Stimulated activated CD8-positive, alpha-beta memory T cell treated with anti-CD3 and anti-CD28 coated beads, Interleukin-4, amount 100 ng/mL, for 48 hours (primary cell): ENCODE measurements around the gene AUTS2.

Experiments used
- DNase-seq: peaks from one replicate; pipeline ENCODE4 v3.0.0-alpha.2; 2020

AUTS2 gene

DNA sequence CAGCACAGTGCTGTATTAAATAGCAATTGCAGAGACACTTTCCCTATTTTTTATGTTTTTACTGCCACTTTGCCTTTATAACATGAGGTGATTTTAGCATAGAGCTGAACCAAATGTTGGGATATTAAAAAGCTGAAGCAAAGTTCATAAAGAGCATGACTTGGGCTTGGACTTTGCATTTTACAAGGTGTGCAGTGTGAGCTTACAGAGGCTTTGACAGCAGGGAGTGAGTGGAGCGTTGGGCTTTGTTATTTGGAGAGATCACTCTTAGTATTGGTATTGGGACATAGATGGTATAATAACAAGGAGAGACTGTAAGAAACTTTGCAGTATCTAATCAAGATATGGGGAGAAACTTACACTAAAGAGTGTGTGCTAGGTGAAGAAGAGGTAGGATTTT, 449.1 kb downstream of the AUTS2 start:
- DNase-seq, result no peak

DNA sequence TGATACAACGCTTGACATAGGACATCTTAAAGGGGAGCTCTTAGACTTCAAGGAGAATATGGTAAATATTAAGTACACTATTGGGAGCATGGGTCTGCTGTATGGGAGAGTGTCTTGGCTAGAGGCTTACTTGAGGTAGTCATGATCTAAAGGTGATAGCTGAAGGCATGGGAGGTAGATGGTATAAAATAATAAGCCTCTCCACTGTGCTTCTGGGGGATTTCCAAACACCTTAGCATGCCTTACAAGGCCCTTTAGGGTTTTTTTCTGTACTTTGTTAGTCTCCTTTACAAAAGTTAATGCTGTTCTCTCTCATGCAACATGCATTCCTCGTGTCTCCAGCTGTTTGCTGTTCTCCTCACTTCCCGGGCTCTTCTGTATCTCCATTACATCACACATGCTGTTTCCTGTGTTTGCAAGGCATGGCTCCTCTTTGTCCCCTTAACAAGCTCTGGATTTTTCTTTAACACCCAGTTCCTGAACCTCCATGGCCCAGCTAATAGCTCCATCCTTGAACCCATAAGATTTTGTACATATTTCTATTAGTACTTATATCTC, 449.7 kb downstream of the AUTS2 start:
- no peak for DNase-seq

DNA sequence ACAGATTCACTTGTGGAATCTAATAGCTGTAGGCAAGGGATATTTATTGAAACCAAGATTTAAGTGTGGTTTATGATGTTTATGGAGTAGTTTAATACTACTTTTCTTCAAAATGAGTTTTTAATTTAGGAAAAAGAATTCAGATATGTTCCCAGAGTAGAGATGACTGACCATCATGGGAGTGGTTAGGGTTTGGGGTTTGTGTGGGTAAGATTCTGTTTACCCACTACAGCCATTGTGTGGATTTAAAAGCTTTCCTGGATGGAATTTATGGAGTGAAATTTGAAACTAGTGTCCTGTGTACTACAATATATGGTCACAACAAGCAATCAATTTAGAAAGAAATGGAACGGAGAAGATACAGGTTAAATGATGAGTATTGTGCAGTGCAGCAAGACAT, 453.5 kb downstream of the AUTS2 start:
- DNase-seq, result no peak

DNA sequence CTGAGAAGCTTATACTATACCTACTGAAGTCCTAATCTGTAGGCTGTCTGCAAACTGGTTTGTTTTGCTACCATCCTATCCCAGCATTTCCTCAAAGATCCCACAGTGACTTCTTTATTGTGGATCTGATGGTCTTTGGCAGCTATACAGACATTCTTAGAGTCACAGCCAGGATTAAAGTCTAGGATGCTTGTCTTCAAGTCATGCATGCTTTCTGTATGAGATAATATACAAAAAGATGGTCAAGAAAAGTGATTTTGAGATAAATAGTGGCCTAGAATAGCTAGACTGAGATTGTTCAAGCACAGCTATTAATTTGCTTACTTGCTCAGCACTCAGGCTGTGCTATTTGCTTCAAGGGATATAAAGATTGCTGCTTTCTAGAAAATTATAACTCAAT, 454.4 kb downstream of the AUTS2 start:
- DNase-seq, result no peak

DNA sequence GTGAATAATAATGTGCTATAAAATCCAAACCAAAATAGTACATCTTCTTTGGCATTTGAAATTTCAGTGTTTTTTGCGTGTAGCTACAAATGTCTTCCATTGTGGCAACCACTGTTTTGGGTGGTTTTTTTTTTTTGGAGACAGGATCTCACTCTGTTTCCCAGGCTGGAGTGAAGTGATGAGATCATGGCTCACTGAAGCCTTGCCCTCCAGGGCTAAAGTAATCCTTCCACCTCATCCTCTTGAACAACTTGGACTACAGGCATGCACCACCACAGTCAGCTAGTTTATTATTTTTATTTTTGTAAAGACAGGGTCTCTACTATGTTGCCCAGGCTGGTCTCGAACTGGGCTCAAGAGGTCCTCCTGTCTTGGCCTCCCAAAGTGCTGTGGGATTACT, 455.1 kb downstream of the AUTS2 start:
- DNase-seq, result no peak

DNA sequence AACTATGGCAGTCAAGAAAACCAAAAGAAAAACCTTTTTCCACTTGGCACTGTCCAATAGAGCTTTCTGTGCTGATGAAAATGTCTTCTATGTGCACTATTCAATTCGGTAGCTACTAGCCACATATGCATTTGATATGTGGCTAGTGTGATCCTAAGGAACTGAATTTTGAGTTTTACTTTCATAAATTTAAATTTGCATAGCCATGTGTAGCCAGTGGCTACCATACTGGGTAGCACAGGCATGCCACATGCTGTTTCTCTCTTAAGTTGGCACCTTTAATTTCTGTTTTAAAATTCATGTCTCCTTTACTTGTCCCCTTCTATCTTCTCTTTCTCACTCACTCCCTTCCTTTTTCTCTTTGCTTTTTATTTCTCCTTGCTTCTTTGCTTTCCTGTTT, 455.7 kb downstream of the AUTS2 start:
- DNase-seq, result no peak

DNA sequence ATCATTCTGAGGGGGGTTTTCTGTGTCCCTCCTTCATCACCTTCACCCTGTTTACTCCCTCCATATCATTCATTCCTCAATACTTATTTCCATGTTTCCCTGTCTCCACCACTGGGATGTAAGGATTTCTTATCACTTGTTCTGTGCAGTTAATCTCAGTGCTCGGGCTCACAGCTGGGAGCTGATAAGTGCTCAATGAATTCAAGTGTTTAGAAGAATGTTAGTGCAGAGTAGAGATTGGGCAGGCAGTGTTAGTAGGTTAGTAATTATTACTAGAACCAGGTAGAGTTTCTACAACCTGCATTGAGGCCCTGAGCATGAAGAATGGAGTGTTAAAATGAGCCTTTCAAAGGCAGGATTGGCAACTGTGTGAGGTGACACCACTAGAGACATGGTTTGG, 458.1 kb downstream of the AUTS2 start:
- DNase-seq, result no peak

DNA sequence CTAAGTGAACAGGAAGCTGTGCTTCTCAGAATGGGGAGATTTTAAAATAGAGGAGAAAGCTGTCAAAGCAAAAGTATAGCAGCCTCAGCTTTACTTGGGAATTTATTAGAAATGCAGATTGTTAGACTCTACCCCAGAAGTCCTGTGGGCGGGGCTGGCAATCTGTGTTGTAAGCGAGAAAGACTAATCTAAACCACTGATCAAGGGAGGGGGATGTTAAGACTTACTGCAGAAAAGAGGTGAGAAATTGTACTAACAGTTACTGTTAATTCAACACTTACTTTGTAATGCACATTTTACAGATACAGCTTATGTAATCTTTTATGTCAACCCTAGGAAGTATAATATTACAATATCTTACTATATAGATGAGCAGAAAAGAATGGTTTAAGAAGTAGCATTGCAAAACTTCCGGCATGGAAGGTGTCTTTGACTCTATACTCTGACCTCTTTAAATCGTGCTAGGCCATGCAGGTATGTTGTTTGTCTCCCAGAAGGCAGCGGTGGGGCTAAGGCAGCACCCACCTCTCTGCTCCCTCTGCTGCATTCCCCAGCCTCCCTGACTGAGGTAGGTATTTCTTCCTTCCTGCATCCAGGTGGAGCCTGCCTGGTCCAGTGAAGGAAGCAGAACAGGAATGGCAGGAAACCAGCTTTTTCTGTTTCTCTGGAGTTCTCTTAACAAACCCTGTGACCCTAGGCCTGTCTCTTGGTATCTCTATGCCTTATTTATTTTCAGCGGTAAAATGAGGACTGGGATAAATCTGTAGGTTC, 462.2 kb downstream of the AUTS2 start:
- DNase-seq, result no peak

DNA sequence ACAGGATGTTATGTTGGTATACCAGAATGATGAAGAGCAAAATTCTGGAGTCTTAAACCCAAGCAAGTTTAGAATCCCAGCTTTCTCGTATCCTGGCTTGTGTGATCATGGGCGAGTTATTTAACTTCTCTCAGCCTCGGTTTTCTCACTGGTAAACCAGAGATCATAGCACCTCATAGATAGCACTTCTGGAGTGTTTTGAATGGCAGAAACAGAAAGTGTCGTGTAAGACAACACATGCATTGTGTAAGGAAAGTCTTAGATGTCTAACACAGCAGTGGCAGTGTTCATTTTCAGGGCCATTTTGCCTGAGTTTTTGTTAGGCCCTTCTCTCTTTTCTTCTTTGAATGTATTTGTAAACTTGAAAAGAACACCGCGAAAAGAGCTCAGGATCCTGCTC, 465.1 kb downstream of the AUTS2 start:
- no peak for DNase-seq

DNA sequence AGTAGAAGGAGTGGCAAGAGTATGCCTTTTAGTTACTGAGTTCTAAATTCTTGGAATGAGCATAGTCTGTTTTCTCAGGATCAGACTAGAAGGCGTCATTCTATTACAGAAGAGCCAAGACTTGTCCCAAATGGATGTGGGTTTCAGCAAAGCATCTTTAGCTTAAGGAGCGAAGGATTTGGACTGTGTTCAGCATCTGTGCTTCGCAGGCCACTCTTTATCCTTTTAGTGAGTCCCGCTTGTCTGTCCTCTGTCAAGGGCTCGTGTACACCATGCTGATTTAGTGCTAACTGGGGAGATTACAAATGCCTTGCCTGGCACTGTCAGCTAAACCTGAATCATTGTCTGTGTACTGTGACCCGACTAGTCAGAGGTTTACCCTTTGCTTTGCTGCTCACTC, 465.7 kb downstream of the AUTS2 start:
- no peak for DNase-seq

DNA sequence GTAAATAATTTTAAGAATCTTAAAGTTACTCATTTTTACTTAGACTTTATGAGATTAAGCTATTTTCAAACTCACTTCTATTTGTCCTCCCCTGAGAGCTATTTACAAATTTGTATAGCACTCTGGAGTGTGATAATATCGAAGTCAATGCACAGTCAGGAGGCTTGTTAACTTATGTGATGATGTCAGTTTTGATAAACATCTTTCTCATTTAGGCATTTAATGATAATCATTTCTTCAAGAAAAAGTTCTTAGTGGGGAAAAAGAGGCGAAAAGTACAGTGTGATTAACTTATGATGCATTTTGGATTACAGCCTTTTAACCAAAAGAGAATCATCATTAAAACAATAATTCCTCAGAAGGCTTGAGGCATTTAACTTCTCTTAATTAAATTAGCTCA, 468.6 kb downstream of the AUTS2 start:
- no peak for DNase-seq

DNA sequence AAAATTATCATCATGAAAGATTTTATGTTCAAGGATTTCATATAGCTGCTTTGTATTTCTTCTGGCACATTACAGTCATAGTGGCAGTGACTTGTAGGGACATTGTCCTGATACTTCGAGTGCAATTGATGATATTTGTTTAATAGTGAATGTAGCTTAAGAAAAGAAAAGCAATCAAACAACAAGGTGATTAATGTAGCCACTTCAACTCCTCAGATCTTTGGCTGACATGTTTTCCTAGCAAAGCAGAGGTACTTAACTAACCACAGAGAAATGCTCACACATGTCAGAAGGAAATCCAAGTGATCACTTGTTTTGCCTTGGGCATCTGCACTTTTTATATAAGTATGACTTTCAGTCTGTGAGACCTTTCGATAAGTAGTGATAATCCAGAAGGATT, 470.3 kb downstream of the AUTS2 start:
- DNase-seq, result no peak

DNA sequence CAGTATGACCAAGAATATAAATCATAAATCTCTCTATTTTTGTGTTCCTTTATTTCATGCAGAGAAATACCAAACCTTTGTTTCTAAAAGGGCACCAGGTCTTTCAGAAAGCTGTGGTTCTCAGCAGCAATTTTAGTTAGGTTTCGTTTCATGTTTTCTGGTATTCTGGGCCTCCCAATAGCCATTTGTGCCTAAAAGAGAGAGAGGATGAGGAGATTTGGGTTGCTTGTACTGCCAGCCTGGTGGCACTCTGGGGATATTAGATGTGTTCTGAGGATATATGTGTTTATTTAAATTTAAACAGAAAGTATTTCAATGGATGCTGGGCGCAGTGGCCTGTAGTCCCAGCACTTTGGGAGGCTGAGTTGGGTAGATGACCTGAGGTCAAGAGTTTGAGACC, 471.7 kb downstream of the AUTS2 start:
- DNase-seq, result no peak

DNA sequence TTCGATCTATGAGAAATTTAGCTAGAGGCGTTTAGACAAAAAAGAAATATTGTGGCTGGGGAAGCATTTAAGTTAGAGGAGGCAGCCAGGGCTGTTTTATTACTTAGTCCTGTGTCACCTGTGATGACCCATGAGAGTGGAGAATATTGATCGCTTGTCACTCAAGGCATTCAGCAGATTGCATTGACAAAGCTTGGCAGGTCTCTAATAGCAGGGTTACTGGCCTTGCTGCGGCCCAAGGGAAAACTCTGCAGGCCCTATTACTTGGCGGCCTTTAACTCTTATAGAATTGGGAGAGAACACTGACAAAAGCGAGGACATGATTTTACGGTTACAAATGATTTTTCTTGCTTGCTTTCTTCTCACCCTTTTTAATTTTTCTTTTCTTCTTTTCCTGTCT, 473.5 kb downstream of the AUTS2 start:
- no peak for DNase-seq

DNA sequence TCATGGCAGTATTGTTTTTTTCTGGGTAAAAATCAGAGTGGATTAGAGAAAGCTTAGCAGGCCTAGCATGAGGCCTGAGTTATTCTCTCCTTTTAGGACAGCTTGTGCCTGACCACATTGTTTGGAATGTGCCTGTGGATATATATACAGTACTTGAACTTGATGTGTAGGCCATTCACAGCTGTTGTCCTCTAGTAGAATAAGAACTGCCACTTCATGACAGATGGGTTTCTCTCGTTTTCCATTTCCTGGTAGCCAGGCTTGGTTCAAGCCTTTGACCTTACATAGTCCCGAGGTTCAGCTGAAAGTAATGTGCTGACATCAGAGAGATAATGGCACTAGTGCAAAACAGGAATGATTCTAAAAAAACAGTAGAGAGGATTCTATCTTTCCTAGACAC, 473.9 kb downstream of the AUTS2 start:
- no peak for DNase-seq

DNA sequence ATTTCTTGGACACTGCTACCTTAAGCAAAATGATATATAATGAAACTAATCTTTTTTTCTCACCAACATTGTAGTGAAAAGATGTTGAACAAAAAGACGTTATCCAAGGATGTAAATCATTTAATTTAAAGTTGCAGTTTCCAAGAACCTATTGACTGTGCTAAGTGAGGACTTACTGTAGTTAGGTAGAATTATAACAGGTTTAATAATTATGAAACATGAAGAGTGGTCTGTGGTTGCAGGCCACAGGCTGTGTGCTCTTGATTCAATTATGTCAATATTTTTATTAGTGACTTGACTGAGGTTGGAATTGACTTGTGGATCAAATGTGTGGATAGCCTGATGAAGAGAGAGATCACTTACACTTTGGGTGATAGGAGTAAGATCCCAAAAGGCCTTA, 478.1 kb downstream of the AUTS2 start:
- DNase-seq, result no peak

DNA sequence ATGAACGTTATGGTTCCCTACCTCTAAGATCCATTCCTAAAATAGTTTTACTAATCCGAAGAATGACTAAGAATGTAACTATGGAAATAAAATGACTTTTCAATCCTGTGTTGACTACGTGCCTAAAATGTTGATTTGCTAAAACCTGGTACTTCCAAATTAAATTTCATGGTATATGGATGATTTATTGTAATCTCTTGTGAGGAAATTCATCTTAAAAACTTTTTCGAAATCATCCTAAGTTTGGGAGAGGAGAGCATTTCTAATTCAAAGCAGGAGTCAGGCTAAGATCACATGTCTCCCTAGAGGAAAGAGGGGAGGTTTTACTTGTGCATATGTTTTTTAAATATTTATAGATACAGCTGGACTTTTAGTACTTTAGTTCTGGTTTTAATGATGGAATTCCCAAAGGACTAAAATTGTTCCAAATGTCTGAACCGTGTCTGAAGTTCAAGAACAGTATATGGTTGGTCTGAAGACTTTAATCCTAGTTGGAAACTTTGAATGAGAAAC, 483.9 kb downstream of the AUTS2 start:
- no peak for DNase-seq

DNA sequence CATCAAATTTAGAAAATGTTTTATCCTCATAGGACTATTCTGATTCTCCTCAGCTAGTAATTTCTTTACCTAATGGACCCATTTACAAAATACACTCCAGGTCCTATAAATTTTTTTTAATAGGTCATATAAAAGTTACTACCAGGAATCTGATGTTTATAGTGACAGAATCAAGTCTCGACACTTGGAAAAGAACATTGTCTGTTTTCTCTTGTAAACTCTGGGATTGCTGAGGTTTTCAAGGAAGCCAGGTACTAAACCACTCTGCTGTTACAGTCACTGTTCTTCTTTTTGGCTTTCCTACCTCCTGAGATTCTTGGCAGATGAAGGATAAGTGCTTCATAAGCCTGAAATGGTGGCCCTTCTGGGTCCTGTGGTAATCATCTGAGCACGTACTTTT, 493.1 kb downstream of the AUTS2 start:
- no peak for DNase-seq

DNA sequence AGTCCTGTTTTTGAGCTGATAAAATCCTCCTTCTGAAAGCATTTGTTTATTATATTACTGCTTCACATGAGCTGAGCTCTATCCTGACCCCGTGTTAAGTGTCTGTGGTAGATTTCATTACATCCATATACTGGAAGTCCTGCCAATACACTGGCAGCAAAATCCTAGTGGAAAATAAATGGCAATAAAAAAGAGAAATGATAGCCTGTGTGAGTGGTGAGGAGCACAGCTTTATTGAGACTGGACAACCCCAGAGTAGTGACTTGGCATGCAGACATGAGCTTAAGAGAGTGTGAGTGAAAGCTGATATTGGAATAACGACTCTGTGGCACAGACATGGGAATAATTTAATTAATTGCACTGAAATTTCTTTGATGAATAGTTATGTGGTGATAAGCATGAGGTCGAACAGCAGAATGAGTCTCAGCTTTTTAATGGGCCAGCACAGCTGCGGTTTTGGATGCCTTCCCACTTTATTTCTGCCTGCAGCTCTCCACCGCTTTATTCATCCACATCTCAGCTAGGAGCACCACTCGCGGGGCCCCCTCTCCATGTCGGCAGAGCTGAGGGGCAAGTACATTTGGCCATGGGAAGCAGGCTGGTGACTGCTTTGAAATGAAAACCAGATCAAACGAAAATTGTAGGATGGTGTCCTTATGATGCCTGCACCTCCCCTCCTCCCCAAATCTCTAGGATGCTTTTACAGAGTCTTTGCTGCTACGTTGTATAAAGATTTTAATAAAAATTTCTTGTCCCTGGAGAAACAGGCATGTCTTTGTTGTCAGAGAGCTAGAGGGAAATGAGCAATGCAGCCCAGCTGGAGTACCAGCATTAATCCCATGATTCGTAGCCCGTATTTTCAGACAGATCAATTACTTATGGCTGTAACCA, 494.3 kb downstream of the AUTS2 start:
- no peak for DNase-seq

DNA sequence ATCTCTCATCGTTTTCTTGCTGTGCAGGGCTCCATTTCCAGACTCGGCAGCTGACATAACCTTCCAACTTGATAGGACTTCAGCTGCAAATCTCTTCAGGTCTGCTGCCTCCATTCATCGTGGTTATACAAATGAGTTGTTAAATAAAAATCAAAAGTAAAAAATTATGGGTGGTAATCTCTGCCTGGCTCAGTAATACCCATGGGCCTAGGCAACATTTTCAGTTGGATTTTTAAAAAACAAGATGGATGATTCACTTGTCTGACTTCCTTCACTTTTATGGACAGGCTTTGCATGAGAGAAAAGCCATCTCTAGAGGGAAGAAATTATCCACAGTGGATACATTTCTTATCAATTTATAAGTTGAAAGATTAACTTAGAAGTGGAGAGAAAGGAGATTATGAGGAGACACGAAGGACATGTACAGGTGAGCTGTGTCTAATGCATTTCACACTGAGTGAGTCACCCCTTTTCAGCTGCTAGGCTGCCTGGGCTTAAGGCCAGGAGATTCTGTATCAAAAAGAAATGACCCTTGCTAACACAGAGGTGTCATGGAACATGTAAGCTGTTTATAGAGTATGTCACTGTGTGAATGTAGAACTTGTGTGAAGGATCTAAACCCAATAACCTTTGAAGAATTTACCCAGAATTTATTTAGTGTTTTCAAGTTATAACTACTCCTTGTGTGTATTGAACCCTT, 495.1 kb downstream of the AUTS2 start:
- DNase-seq, result no peak

DNA sequence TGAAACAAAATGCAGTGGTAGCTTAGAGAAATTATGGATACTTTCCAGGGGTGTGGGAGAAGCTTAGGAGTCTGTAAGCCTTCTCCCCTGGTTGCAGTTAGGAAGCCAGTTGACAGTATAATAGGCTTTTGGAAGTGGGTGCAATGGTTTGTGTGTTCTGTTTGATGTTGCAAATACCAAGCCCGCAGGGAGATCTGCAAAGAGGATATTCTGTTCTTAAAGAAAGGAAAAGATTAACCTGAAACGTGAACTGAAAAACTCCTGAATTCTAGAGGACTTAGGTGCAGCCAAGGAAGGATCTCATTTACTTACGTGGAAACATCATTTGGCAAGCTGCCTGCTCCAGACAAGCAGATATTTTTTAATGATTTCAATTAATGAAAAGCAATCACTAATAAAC, 496.6 kb downstream of the AUTS2 start:
- no peak for DNase-seq

DNA sequence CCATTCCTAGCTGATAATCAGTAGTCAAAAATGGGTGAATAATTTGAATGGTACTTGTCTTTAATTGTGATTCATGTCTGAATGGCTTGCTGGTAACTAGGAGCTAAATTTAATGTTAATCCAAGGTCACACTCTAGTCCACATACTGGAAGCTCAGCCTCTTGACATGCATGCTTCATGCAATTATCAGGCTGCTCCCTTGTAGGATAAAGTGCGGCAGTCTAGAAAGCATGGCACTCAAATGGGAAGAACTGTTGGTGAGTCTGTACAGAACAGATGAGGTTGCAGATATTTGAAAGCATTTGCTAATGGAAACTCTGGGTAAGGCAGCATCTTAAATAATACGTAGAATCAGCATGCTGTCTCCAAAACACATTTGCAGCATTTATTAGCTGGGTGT, 499.4 kb downstream of the AUTS2 start:
- DNase-seq, result no peak

DNA sequence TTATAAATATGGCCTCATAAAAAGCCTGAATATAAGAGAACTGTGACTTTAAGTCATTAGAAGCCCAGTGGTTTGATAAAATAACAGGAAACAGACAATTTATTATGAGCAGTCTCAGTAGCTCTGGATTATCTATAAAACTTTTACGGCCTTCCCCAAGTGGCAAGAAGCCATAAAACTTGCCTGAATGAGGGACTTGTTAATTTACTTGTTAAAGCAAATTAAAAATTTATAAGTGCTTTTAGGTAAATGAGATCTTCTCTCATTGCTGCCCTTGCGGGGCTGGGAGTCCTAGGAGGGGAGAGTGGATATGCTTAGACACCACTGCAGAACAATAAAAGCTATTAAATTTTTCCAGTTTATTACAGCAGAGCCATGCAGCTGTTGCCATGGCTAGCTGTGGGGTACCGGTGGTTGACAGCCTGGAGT, 499.9 kb downstream of the AUTS2 start:
- DNase-seq, result no peak
